Mesothelial cell of epicardium (in vitro differentiated cells): ENCODE results near the gene AARS1. TPM values are rescaled to one million over a fixed set of nuclear protein-coding genes. Genes with fewer than 3 reads are reported as not detected.

Source experiments
- DNase-seq, 2 experiments: peaks; one replicate each; pipeline ENCODE4 v3.0.0; 2021; ENCODE audit warnings: low spot score in 2 of 2; ENCODE audit not compliant: unreplicated experiment in 2 of 2
- H3K27ac Mint-ChIP-seq: 2 replicates; pipeline ENCODE4 v1.8.0; 2021; ENCODE audit warnings: mixed read lengths
- H3K27me3 Mint-ChIP-seq: 2 replicates; pipeline ENCODE4 v1.8.0; 2021; ENCODE audit warnings: low read depth, mixed read lengths
- H3K36me3 Mint-ChIP-seq: 2 replicates; pipeline ENCODE4 v1.8.0; 2021; ENCODE audit warnings: mixed read lengths
- H3K4me1 Mint-ChIP-seq: 2 replicates; pipeline ENCODE4 v1.8.0; 2021; ENCODE audit warnings: mixed read lengths
- H3K4me3 Mint-ChIP-seq: 2 replicates; pipeline ENCODE4 v1.8.0; 2021; ENCODE audit warnings: mild to moderate bottlenecking, moderate library complexity, mixed read lengths
- H3K9me3 Mint-ChIP-seq: 2 replicates; pipeline ENCODE4 v1.8.0; 2021; ENCODE audit warnings: mixed read lengths
- total RNA-seq: library from RNA; stranded (reverse); gene quantifications from 3 replicates; pipeline ENCODE4 v1.2.1, GENCODE V29; 2021
- TF ChIP-seq, protein P1 (sequence below): fragments of 200-600 bp; sonication (generic); IDR thresholded peaks from one replicate; pipeline ENCODE4 v1.5.0; 2021; ENCODE audit warnings: antibody characterized with exemption; ENCODE audit not compliant: unreplicated experiment

The AARS1 gene
- total RNA-seq, 1 donor from 2014 or later, result 90.2 TPM

DNA sequence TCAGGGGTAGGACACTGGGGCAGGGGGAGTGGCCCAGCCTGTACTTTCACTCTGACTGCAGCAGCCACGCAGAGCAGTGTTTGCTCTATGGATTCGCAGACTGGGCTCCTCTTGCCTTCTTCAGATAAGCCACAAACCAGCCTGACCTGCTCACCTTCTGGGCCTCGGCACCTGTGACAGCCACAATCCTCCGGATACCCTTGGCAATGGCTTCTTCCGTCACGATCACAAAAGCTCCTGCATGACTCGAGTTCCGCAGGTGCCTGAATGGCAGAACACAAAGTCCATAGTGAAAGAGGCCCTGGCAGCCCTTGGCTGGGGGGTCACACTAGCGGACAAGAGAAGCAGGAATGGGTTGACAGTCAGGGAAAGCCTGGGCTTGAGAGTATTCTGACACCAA, 33.7 kb downstream of the AARS1 start:
- TF ChIP-seq, protein P1, sequence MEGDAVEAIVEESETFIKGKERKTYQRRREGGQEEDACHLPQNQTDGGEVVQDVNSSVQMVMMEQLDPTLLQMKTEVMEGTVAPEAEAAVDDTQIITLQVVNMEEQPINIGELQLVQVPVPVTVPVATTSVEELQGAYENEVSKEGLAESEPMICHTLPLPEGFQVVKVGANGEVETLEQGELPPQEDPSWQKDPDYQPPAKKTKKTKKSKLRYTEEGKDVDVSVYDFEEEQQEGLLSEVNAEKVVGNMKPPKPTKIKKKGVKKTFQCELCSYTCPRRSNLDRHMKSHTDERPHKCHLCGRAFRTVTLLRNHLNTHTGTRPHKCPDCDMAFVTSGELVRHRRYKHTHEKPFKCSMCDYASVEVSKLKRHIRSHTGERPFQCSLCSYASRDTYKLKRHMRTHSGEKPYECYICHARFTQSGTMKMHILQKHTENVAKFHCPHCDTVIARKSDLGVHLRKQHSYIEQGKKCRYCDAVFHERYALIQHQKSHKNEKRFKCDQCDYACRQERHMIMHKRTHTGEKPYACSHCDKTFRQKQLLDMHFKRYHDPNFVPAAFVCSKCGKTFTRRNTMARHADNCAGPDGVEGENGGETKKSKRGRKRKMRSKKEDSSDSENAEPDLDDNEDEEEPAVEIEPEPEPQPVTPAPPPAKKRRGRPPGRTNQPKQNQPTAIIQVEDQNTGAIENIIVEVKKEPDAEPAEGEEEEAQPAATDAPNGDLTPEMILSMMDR, result no peak
- Mint-ChIP-seq H3K4me3 (no peak overlapping the region), H3K9me3 (no peaks in the 10 kb centered on the region), H3K4me1 (no peaks in the 10 kb centered on the region), H3K36me3 (peaks cover 33% of the 10 kb centered on the region), H3K27me3 (no peaks in the 10 kb centered on the region), H3K27ac (no peak overlapping the region)
- DNase-seq, result no peak

DNA sequence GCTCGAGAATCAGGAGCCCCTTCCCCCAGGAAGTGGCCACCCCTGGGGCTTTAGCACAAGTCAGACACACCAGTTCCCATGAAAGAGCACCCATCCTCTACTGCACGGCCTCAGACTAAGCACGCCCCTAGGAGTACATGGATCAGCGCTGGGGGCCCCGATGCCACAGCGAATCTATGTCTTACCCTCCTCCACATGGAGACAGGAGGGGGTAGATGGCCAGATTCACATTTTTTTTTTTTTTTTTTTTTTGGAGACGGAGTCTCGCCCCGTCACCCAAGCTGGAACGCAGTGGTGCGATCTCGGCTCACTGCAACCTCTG, 34.4 kb downstream of the AARS1 start:
- DNase-seq, result no peak
- TF ChIP-seq, protein P1, result no peak
- H3K27ac Mint-ChIP-seq, result no peak overlapping the region
- no peaks in the 10 kb centered on the region for H3K27me3 Mint-ChIP-seq
- no peak overlapping the region for H3K4me3 Mint-ChIP-seq
- no peaks in the 10 kb centered on the region for H3K9me3 Mint-ChIP-seq
- peaks cover 28% of the 10 kb centered on the region for H3K36me3 Mint-ChIP-seq
- H3K4me1 Mint-ChIP-seq, result peaks cover 4% of the 10 kb centered on the region

DNA sequence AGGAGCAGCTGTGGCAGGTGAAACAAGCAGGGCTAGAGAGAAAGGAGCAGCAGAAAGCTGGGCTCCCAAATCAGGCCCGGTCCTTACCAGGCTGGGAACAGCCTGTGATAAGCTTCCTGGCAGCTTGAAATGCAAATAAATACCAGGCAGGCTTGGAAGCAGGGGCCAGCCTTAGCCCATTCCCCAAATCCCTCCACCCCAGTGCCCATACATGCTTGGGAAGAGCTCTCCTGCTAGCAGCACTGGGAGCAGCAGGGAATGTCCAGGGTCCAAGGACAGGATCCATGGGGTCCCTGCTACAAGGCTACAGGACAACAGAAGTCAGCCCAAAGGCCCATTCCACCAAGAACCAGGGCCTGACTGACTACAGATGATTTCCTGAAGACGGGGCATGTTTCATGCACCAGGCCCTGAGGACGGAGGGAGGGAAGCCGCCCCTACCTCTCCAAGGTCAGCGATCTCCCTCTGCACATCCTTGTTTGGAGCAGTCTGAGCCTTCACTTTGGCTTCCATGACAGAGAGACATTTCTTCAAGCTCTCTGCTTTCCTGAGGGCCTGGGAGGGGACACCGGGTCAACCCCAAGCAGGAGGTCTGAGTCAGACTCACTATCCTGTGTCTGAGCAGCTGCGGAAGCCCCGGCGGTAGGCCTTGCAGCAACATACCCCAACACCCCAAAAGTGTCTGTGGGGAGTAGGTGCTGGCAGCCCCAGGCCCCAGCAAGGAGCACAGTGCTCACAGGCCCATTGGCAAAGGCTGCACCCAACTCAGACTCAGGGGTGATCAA, 34.9 kb downstream of the AARS1 start:
- Mint-ChIP-seq H3K4me3 (no peak overlapping the region), H3K4me1 (peaks cover 7% of the 10 kb centered on the region), H3K27ac (no peak overlapping the region), H3K27me3 (no peaks in the 10 kb centered on the region), H3K36me3 (peaks cover 28% of the 10 kb centered on the region), H3K9me3 (no peaks in the 10 kb centered on the region)
- TF ChIP-seq, protein P1, result no peak
- no peak for DNase-seq

DNA sequence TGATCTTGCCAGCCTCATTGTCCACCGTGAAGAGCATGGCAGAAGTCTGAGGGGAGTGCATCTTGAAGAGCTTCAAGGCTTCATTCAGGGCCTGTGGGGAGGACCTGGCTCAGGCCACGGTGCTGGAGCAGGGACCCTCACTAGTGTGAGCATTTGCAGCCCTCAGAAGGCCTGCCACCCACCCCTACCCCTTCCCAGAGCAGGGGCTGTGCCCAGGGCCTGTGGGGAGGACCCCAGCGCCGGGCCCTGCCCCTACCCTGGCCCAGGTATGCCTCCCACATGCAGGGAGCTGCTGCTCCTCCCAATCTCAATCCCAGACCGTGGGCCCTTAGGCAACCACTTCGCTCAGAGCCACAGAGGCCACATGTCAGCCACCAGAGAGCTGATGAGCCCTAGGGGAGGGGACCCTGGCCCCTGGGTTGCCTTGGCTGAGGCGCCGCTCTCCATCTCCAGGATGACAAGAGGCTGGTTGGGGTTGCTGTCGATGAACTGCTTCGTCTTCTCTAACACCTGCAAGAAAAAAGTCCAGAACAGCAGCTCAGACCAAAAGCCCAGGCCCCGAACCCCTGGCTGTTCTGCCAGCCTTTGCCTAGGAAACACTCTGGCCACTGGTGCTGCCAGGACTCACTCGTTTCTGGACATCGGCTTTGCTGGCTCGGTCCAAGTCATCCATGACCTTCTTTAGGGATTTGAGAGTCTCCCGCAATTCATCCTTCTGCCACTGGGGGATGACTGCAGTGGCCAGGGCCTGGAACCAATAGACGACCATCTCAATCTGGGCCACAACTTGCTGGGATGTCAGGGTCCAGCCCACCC, 35.8 kb downstream of the AARS1 start:
- H3K27me3 Mint-ChIP-seq, result no peaks in the 10 kb centered on the region
- peaks cover 22% of the 10 kb centered on the region for H3K36me3 Mint-ChIP-seq
- H3K4me3 Mint-ChIP-seq, result no peak overlapping the region
- TF ChIP-seq, protein P1, result no peak
- no peak for DNase-seq
- H3K27ac Mint-ChIP-seq, result peak overlapping the region; percentile 12
- no peaks in the 10 kb centered on the region for H3K9me3 Mint-ChIP-seq
- peaks cover 10% of the 10 kb centered on the region for H3K4me1 Mint-ChIP-seq

DNA sequence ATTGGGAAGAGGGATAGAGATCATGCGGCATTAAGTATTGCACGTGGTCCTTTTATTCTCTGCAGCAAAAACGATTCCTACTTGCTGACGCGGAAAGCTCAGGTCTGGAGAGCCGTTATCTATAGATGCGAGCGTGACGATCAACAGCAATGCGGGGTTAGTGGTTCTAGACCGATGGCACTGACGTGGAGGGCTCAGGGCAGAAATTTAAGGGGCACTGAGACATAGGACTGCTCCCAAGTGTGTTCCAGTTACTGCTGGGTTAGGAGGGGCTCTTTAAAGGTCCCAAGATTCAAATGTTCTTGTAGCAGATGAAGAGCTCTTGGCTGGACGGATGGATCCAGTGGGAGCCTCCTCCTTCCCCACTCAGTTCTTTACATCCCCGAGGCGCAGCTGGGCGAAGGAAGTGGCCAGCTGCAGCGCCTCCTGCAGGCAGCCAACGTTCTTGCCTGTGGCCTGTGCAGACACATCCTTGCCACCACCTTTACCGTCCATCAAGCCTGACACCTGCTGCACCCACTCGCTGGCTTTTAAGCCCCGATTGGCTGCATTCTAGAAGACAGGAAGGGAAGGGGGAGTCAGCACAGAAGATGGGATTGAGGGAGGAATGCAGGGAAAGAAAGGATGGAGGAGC, 36.8 kb downstream of the AARS1 start:
- H3K9me3 Mint-ChIP-seq, result no peaks in the 10 kb centered on the region
- TF ChIP-seq, protein P1, result peak; percentile 9
- peak overlapping the region; percentile 84 for H3K4me3 Mint-ChIP-seq
- peaks cover 14% of the 10 kb centered on the region for H3K36me3 Mint-ChIP-seq
- peaks cover 10% of the 10 kb centered on the region for H3K4me1 Mint-ChIP-seq
- peak overlapping the region; percentile 93 for H3K27ac Mint-ChIP-seq
- DNase-seq, result no peak
- H3K27me3 Mint-ChIP-seq, result no peaks in the 10 kb centered on the region
